SK-N-SH treated with all-trans-retinoic acid at 6 μM for 48 hours (cell line): Measurements from ENCODE around the gene PAPPA2.

Source experiments
- ARNTL ChIP-seq: fragments of 450-650 bp; formaldehyde crosslinking; IDR thresholded peaks from 2 replicates; pipeline ENCODE4 v1.5.0; 2020; ENCODE audit warnings: low read depth, mild to moderate bottlenecking, moderate library complexity, borderline replicate concordance
- PPARA ChIP-seq: fragments of 250-450 bp; sonication (Bioruptor Pico); IDR thresholded peaks from 2 replicates; pipeline ENCODE4 v1.5.0; 2020; ENCODE audit warnings: mild to moderate bottlenecking, borderline replicate concordance
- RARB ChIP-seq: fragments of 250-450 bp; sonication (Bioruptor Pico); IDR thresholded peaks from 2 replicates; pipeline ENCODE4 v1.8.0; 2021; ENCODE audit warnings: mild to moderate bottlenecking, moderate library complexity
- ZFP3 ChIP-seq: fragments of 250-450 bp; sonication (Bioruptor Pico); IDR thresholded peaks from 2 replicates; pipeline ENCODE4 v1.5.0; 2020; ENCODE audit warnings: mild to moderate bottlenecking, moderate library complexity
- ZNF565 ChIP-seq: fragments of 450-650 bp; formaldehyde crosslinking; conservative IDR thresholded peaks from 2 replicates; pipeline ENCODE4 v1.5.0; 2020; ENCODE audit warnings: low read depth, mild to moderate bottlenecking, moderate library complexity
- TF ChIP-seq, protein P1 (sequence below): fragments of 250-450 bp; sonication (Bioruptor Pico); IDR thresholded peaks from 2 replicates; pipeline ENCODE4 v1.8.0; 2020; ENCODE audit warnings: mild to moderate bottlenecking, moderate library complexity, borderline replicate concordance
- TF ChIP-seq, protein P2 (sequence below): fragments of 250-450 bp; sonication (Bioruptor Pico); IDR thresholded peaks from 2 replicates; pipeline ENCODE4 v1.5.1; 2020; ENCODE audit warnings: low read depth, mild to moderate bottlenecking, moderate library complexity

DNA sequence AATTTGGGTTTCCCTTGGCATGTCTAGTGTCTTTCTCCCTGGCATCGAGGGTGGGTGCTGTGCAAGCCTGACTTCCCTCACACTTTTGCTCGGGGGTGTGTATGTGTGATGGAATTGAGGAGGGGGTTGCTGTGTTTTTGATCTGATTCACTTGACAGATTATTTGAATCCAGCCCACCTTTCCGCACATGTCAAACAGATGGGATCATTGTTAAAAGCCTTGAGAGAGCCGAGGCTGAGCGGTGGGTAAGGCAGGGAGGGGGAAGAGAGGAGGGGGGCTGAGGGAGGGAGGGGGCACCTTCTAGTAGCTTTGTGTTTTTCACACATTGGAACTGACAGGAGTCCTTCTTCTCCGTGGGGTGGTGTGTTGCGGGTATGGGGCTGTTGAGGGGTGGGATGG lies 90.0 kb downstream of the PAPPA2 start:
- TF ChIP-seq ZFP3 (CRISPR knock-in tag) (no peak), ZNF565 (no peak), ARNTL (CRISPR knock-in tag) (no peak), PPARA (CRISPR knock-in tag) (no peak), RARB (no peak)
- TF ChIP-seq, protein P1, sequence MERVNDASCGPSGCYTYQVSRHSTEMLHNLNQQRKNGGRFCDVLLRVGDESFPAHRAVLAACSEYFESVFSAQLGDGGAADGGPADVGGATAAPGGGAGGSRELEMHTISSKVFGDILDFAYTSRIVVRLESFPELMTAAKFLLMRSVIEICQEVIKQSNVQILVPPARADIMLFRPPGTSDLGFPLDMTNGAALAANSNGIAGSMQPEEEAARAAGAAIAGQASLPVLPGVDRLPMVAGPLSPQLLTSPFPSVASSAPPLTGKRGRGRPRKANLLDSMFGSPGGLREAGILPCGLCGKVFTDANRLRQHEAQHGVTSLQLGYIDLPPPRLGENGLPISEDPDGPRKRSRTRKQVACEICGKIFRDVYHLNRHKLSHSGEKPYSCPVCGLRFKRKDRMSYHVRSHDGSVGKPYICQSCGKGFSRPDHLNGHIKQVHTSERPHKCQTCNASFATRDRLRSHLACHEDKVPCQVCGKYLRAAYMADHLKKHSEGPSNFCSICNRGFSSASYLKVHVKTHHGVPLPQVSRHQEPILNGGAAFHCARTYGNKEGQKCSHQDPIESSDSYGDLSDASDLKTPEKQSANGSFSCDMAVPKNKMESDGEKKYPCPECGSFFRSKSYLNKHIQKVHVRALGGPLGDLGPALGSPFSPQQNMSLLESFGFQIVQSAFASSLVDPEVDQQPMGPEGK = no peak
- TF ChIP-seq, protein P2, sequence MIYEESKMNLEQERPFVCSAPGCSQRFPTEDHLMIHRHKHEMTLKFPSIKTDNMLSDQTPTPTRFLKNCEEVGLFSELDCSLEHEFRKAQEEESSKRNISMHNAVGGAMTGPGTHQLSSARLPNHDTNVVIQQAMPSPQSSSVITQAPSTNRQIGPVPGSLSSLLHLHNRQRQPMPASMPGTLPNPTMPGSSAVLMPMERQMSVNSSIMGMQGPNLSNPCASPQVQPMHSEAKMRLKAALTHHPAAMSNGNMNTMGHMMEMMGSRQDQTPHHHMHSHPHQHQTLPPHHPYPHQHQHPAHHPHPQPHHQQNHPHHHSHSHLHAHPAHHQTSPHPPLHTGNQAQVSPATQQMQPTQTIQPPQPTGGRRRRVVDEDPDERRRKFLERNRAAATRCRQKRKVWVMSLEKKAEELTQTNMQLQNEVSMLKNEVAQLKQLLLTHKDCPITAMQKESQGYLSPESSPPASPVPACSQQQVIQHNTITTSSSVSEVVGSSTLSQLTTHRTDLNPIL (CRISPR knock-in tag) = no peak
